H1 (cell line): ENCODE data around the gene CEP290. TPM values are rescaled to one million over a fixed set of nuclear protein-coding genes. Genes with fewer than 3 reads are reported as not detected.

Experiments used
- CBX8 ChIP-seq: fragments of 300-800, 300-1000 bp; sonication (generic); IDR thresholded peaks from 2 replicates; pipeline ENCODE4 v1.7.1; 2016; ENCODE audit warnings: low read depth, low read length, borderline replicate concordance
- EP300 ChIP-seq, 2 experiments: IDR thresholded peaks; 1 replicate in 1 of 2; 2 replicates in 1 of 2; pipeline ENCODE4 v1.6.1; 2011 to 2012; ENCODE audit warnings: low read depth in 2 of 2, low read length in 2 of 2, mild to moderate bottlenecking in 2 of 2, borderline replicate concordance in 1 of 2, inconsistent platforms in 1 of 2, moderate library complexity in 1 of 2
- GABPA ChIP-seq: IDR thresholded peaks from 2 replicates; pipeline ENCODE4 v1.6.1; 2011; ENCODE audit warnings: mild to moderate bottlenecking, low read length, moderate library complexity, borderline replicate concordance; ENCODE audit not compliant: insufficient read depth
- KDM1A ChIP-seq: fragments of 200-600, 300-600 bp; sonication (generic); IDR thresholded peaks from 2 replicates; pipeline ENCODE4 v1.7.1; 2016; ENCODE audit warnings: mild to moderate bottlenecking, low read length, borderline replicate concordance
- KDM4A ChIP-seq: IDR thresholded peaks from one replicate; pipeline ENCODE4 v1.7.1; 2012; ENCODE audit warnings: low read depth, mild to moderate bottlenecking, moderate library complexity, low read length, inconsistent platforms; ENCODE audit not compliant: severe bottlenecking
- KDM5A ChIP-seq: fragments of 200-600 bp; IDR thresholded peaks from 2 replicates; pipeline ENCODE4 v1.7.1; 2012; ENCODE audit warnings: mild to moderate bottlenecking, low read length, inconsistent platforms, mixed read lengths
- NRF1 ChIP-seq: IDR thresholded peaks from 2 replicates; pipeline ENCODE4 v1.6.1; 2011; ENCODE audit warnings: mild to moderate bottlenecking, low read depth, low read length, improper control_type of control experiment
- RNF2 ChIP-seq: fragments of 200-900, 300-1000 bp; sonication (generic); IDR thresholded peaks from 2 replicates; pipeline ENCODE4 v1.7.1; 2016; ENCODE audit warnings: borderline replicate concordance, low read depth, mild to moderate bottlenecking, antibody characterized with exemption, low read length; ENCODE audit not compliant: poor library complexity, severe bottlenecking; ENCODE audit errors: missing control alignments
- SP4 ChIP-seq: IDR thresholded peaks from 2 replicates; pipeline ENCODE4 v1.6.1; 2012; ENCODE audit warnings: low read length, inconsistent platforms
- TAF7 ChIP-seq: optimal IDR thresholded peaks from 2 replicates; pipeline ENCODE3; 2011; ENCODE audit warnings: low read depth, mild to moderate bottlenecking, inconsistent platforms, low read length, moderate library complexity, borderline replicate concordance
- TBP ChIP-seq: IDR thresholded peaks from 2 replicates; pipeline ENCODE4 v1.6.1; 2011; ENCODE audit warnings: low read depth, low read length, improper control_type of control experiment
- polyA plus RNA-seq, 7 experiments: library from polyadenylated mRNA; depleted of rRNA in 3 of 7; stranded (reverse) in 5 of 7; unstranded in 2 of 7; fragments of >200 nt in 5 of 7; fragments of 200-250 nt in 2 of 7; gene quantifications; 1 replicate in 5 of 7; 2 replicates in 1 of 7; 4 replicates in 1 of 7; pipeline versions ENCODE4 v1.2.1 to v1.2.3, GENCODE V29; 2011 to 2013; ENCODE audit warnings: missing spikeins in 2 of 7, mixed read lengths in 2 of 7
- total RNA-seq: library from RNA; stranded (reverse); fragmentation: NEBNext Ultra II Directional; extraction: Animal tissue kit (Norgen Biotek cat#: 25700); gene quantifications from 2 replicates; pipeline ENCODE4 v1.2.1, GENCODE V29; 2021
- TF ChIP-seq, protein P1 (sequence below): IDR thresholded peaks from 2 replicates; pipeline ENCODE4 v1.6.1; 2011; ENCODE audit warnings: low read length, improper control_type of control experiment

Gene CEP290
- total and polyA plus RNA-seq, 2 of the 8 experiments (the other 6 are each of a cell fraction or from before 2014, with no cell fraction given): 2.1 to 5.9 TPM

DNA sequence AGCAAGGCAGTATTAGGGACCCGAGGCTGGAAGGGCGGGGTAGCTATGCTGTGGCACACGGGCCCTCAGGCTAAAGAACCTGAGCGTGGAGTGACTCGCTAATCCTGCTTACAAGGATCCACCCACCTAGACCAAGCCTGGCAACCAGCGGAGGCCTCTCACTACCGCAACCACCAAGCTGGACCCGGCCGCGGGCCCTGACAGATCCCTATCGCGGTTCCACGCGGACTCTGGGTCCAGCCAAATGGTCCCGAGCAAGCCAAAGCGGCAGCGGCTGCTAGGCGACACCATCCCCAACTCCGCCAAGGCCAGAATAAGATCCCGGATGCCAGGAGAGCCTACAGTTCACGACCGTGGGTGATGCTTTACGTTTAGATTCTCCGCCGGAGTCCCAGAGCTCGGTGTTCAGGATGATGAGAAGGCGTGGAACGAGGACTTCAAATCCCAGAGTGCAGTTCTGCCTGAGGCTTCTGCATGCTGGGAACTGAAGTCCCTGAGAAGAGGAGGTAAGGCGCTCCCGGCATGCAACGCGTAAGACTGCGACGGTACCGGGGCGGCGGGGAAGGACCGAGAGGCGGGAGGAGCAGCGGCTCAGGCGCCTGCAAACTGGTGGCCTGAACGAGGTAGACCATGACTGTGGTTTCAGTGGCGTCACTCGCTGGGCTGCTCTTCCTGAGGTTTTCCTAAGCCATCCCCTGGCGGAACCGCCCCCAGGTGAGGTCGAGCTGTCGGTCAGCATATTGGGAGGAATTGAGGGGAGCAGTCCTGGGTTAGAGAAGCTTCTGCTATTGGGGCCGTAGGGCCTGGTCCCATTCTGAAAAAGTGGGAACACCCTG, at the start of gene CEP290, which contains the start of gene TMTC3 (continued):
- TF ChIP-seq CBX8 (no peak), RNF2 (no peak), TBP (peak; percentile 73), KDM5A (peak; percentile 13; the same call in 1 of the 2 replicates), TAF7 (no peak), EP300 (IDR thresholded peaks at IDR 0.05; ENCODE audit: borderline replicate concordance in 1 of 2, low read depth in 2 of 2, low read length in 2 of 2) (no peak), KDM4A (peak; percentile 19), GABPA (no peak), SP4 (peak; percentile 22; the same call in 1 of the 2 replicates), NRF1 (no peak), KDM1A (peak; percentile 50; the same call in 1 of the 2 replicates)
- TF ChIP-seq, protein P1, sequence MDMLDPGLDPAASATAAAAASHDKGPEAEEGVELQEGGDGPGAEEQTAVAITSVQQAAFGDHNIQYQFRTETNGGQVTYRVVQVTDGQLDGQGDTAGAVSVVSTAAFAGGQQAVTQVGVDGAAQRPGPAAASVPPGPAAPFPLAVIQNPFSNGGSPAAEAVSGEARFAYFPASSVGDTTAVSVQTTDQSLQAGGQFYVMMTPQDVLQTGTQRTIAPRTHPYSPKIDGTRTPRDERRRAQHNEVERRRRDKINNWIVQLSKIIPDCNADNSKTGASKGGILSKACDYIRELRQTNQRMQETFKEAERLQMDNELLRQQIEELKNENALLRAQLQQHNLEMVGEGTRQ: no peak
- TF ChIP-seq, all 59 proteins: peak for 22
